ENCODE data around the gene CELF1. TPM values are rescaled to one million over a fixed set of nuclear protein-coding genes. Genes with fewer than 3 reads are reported as not detected.
"Not testable (repeated sequence)": the region's sequence is repeated elsewhere in the genome, so short reads cannot be mapped to it uniquely, and the experiment has no call there.

The CELF1 gene
- polyA plus RNA-seq, 1 experiment = 87.2 TPM

DNA sequence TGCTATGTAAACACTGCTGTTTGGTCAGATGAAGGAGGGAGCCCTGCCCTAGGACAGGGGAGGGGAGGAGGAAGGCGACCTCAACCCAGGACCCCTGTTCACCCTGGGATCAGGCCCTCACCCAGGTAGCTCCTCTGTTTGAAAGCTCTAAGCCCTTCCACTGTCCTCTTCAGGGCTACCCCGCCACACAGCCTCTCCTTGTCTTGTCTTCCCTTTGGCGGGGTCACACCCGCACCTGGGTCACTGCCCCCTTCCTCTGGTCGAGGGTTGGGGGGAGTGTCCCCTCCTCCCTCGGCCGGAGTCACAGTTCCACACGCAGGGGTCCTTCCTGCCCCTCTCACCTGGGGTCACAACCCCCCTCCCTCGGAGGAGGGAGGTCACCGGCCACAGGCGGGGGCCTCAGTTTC, 12.0 kb upstream of the CELF1 start:
- no peak for DNase-seq (ENCODE audit: low read depth, low spot score)
- H3K4me3 ChIP-seq (ENCODE audit: low read depth, low read length) = peak overlapping the region; percentile 82
- TF ChIP-seq, protein P1, sequence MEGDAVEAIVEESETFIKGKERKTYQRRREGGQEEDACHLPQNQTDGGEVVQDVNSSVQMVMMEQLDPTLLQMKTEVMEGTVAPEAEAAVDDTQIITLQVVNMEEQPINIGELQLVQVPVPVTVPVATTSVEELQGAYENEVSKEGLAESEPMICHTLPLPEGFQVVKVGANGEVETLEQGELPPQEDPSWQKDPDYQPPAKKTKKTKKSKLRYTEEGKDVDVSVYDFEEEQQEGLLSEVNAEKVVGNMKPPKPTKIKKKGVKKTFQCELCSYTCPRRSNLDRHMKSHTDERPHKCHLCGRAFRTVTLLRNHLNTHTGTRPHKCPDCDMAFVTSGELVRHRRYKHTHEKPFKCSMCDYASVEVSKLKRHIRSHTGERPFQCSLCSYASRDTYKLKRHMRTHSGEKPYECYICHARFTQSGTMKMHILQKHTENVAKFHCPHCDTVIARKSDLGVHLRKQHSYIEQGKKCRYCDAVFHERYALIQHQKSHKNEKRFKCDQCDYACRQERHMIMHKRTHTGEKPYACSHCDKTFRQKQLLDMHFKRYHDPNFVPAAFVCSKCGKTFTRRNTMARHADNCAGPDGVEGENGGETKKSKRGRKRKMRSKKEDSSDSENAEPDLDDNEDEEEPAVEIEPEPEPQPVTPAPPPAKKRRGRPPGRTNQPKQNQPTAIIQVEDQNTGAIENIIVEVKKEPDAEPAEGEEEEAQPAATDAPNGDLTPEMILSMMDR (IDR thresholded peaks at IDR 0.05; ENCODE audit: low read depth, low read length) = no peak
- H3K27me3 ChIP-seq (ENCODE audit: control insufficient read depth, insufficient read depth, low read length) = no peaks in the 10 kb centered on the region
- H3K9me3 ChIP-seq (ENCODE audit: control insufficient read depth, insufficient read depth, low read length) = no peaks in the 10 kb centered on the region; the same call in 1 of the 2 replicates
- ChIA-PET POLR2A (interaction anchor here (1.1 kb wide), 1 partner anchor 14 kb away, joined by 6 read pairs; the partner anchor contains the start of genes KBTBD4 and NDUFS3), CTCF (interaction anchor here (1.2 to 1.5 kb wide), 3 partner anchors 10 to 52 kb away, joined by 4 to 11 read pairs (median 6); partner anchors contain the start of gene CELF1)
- H3K27ac ChIP-seq (ENCODE audit: low read depth, low read length) = peak overlapping the region; percentile 57

DNA sequence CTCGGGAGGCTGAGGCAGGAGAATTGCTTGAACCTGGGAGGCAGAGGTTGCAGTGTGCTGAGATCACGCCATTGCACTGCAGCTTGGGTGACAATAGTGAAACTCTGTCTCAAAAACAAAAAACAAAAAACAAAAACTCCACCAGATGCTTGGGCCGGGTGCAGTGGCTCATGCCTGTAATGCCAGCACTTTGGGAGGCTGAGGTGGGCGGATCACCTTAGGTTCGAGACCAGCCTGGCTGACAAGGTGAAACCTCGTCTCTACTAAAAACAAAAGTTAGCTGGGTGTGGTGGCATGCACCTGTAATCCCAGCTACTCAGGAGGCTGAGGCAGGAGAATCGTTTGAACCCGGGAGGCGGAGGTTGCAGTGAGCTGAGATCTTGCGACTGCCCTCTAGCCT, 11.4 kb upstream of the CELF1 start:
- not testable (repeated sequence) for DNase-seq (ENCODE audit: low read depth, low spot score); H3K4me3 ChIP-seq (ENCODE audit: low read depth, low read length); H3K27me3 ChIP-seq (ENCODE audit: control insufficient read depth, insufficient read depth, low read length); H3K9me3 ChIP-seq (ENCODE audit: control insufficient read depth, insufficient read depth, low read length); H3K27ac ChIP-seq (ENCODE audit: low read depth, low read length)
- POLR2A ChIA-PET = interaction anchor here (1.1 kb wide), 1 partner anchor 14 kb away, joined by 6 read pairs; the partner anchor contains the start of genes KBTBD4 and NDUFS3
- CTCF ChIA-PET = interaction anchor here (0.6 to 1.5 kb wide), 5 partner anchors 9 to 132 kb away, joined by 3 to 11 read pairs (median 4); partner anchors contain the start of gene CELF1

DNA sequence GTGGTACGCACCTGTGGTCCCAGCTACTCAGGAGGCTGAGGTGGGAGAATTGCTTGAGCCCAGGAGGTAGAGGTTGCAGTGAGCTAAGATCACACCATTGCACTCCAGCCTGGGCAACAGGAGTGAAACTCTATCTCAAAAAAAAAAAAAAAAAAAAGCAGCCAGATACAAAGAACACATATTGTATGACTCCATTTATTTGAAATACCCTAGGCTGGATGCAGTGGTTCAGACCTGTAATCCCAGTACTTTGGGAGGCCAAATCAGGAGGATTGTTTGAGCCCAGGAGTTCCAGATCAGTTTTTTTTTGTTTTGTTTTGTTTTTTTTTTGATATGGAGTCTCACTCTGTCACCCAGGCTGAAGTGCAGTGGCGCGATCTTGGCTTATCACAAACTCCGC, 9.5 kb upstream of the CELF1 start:
- H3K4me3 ChIP-seq (ENCODE audit: low read depth, low read length); H3K27ac ChIP-seq (ENCODE audit: low read depth, low read length); H3K27me3 ChIP-seq (ENCODE audit: control insufficient read depth, insufficient read depth, low read length); H3K9me3 ChIP-seq (ENCODE audit: control insufficient read depth, insufficient read depth, low read length); DNase-seq (ENCODE audit: low read depth, low spot score): not testable (repeated sequence)
- CTCF ChIA-PET = interaction anchor here (0.5 kb wide), 1 partner anchor 9 kb away, joined by 3 read pairs; the partner anchor contains the start of gene CELF1
- POLR2A ChIA-PET = interaction anchor here (0.7 kb wide), 1 partner anchor 151 kb away, joined by 7 read pairs; no protein-coding TSS in a partner anchor

DNA sequence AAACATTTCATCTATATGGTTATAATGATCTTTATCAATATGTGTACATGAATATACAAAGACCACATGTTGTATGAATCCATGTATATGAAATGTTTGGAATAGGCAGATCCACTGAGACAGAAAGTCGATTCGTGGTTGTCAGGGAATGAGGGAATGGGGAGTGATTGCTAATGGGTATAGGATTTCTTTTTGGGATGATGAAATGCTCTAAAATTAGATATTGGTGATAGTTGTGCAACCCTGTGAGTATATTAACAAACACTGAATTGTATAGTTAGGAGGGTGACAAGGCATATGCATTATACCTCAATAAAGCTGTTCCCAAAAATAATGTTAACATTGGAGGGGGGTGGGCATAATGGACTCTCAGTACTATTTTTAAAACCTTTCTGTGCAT, 7.5 kb upstream of the CELF1 start:
- POLR2A ChIA-PET = interaction anchor here (0.6 kb wide), 1 partner anchor 40 kb away, joined by 3 read pairs; no protein-coding TSS in a partner anchor

DNA sequence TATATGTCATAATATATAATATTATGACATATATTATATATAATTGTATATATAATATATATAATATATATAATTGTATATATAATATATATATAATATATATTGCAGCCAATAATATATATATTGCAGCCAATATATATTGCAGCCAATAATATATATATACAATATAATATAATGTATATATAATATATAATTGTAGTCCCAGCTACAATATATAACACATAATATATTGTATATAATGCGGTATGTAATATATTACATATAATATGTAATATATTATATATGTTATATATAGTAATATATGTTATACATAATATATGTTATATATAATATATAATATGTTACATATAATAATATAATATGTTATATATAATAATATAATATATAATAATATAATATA, 5.8 kb upstream of the CELF1 start:
- CTCF ChIA-PET = no interaction called here
- POLR2A ChIA-PET = interaction anchor here (0.6 kb wide), 1 partner anchor 8 kb away, joined by 5 read pairs; no protein-coding TSS in a partner anchor
- TF ChIP-seq, protein P1 (IDR thresholded peaks at IDR 0.05; ENCODE audit: low read depth, low read length) = no peak
- DNase-seq (ENCODE audit: low read depth, low spot score) = no peak
- Histone ChIP-seq H3K27ac (ENCODE audit: low read depth, low read length) (no peak overlapping the region), H3K9me3 (ENCODE audit: control insufficient read depth, insufficient read depth, low read length) (no peaks in the 10 kb centered on the region), H3K4me3 (ENCODE audit: low read depth, low read length) (no peak overlapping the region), H3K27me3 (ENCODE audit: control insufficient read depth, insufficient read depth, low read length) (no peaks in the 10 kb centered on the region)

More for the DNA sequence above, 7.5 kb upstream of the CELF1 start:
- no peak overlapping the region for H3K4me3 ChIP-seq (ENCODE audit: low read depth, low read length)
- TF ChIP-seq, protein P1 (IDR thresholded peaks at IDR 0.05; ENCODE audit: low read depth, low read length) = no peak
- DNase-seq (ENCODE audit: low read depth, low spot score) = no peak
- H3K27me3 ChIP-seq (ENCODE audit: control insufficient read depth, insufficient read depth, low read length) = no peaks in the 10 kb centered on the region
- no peak overlapping the region for H3K27ac ChIP-seq (ENCODE audit: low read depth, low read length)
- H3K9me3 ChIP-seq (ENCODE audit: control insufficient read depth, insufficient read depth, low read length) = no peaks in the 10 kb centered on the region; the same call in 1 of the 2 replicates
- CTCF ChIA-PET = interaction anchor here (0.7 kb wide), 1 partner anchor 9 kb away, joined by 3 read pairs; no protein-coding TSS in a partner anchor

DNA sequence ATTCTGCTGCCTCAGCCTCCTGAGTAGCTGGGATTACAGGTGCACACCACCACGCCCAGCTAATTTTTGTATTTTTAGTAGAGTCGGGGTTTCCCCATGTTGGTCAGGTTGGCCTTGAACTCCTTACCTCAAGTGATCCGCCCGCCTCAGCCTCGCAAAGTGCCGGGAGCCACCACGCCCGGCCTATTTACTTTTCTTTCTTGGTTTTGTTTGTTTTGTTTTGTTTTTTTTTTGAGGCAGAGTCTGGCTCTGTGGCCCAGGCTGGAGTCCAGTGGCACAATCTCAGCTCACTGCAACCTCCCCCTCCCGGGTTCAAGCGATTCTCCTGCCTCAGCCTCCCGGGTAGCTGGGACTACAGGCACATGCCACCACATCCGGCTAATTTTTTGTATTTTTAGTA, 4.1 kb upstream of the CELF1 start:
- POLR2A ChIA-PET; H3K27ac ChIP-seq (ENCODE audit: low read depth, low read length); H3K9me3 ChIP-seq (ENCODE audit: control insufficient read depth, insufficient read depth, low read length); CTCF ChIA-PET; H3K27me3 ChIP-seq (ENCODE audit: control insufficient read depth, insufficient read depth, low read length); DNase-seq (ENCODE audit: low read depth, low spot score); H3K4me3 ChIP-seq (ENCODE audit: low read depth, low read length): not testable (repeated sequence)
